ENCODE data around the gene BPIFB1. TPM values are rescaled to one million over a fixed set of nuclear protein-coding genes. Genes with fewer than 3 reads are reported as not detected.

BPIFB1 gene
- total and polyA plus RNA-seq, 2 experiments from 2014 or later = not detected

DNA sequence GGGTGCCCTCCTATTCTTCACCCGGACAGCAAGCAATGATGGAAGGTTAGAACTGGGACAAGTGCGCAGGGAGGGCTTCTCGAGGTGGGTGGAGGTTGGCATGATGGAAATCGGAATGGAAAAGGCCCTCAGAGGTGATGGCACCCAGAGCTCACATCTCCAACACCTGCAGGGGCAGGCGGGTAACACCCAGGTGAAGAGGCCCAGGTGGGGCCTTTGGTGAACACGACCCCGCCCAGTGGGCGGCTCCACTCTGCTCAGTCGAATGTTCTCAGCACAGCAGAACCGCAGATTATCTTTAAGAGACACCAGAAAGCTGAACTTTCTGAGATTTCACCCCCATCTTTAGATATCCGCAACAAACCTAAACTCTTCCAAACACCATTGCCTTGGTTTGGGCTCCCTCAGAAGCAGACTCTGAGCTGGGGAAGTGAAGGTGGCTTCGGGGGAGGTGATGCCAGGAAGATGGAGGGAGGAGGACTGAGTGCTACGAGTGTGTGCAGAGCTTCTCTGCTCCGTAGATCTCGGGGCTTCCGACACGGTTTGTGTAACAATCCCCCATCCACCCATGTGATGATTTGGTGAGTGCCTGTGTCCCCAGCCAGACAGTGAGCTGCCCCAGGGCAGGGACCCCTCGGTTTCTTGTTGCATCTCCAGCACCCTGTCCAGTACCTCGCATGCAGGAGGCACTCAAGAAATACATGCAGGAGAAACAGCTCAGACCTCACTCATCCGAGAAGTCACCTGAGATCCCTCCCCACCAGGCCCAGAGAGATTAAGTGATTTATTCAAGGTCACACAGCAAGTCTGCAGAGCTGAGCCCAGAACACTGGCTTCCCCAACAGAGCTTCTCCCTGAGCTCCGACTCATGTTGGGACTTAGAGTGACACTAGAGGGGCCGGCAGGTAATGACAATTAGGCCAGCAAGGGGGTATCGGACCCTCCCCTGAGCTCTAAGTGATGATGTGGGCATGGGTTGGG, 45.4 kb downstream of the BPIFB1 start:
- H3K27me3 ChIP-seq (replicated peaks; ENCODE audit: insufficient read depth) = peaks cover 57% of the 10 kb centered on the region
- no peak overlapping the region for H2AFZ ChIP-seq
- H3K27ac ChIP-seq = no peak overlapping the region
- in situ Hi-C loops (cut with MboI) = no loop called here
- no peak overlapping the region for H3K4me3 ChIP-seq
- H4K20me1 ChIP-seq (ENCODE audit: insufficient read depth) = no peaks in the 10 kb centered on the region
- DNase-seq = no peak
- no peaks in the 10 kb centered on the region for H3K79me2 ChIP-seq (ENCODE audit: insufficient read depth)
- no peak overlapping the region for H3K4me2 ChIP-seq (ENCODE audit: unreplicated experiment)
- no peaks in the 10 kb centered on the region for H3K36me3 ChIP-seq (ENCODE audit: low read depth)
- TF ChIP-seq EZH2phosphoT487 (IDR thresholded peaks at IDR 0.05; ENCODE audit: insufficient read depth, low read depth) (no peak), EZH2 (IDR thresholded peaks at IDR 0.05; ENCODE audit: insufficient read depth, poor library complexity, severe bottlenecking) (no peak)
- H3K4me1 ChIP-seq (ENCODE audit: insufficient read depth) = no peaks in the 10 kb centered on the region
- WGBS, 2 experiments (ENCODE audit: low coverage in 1 of 2, low lambda C conversion rate in 2 of 2, missing lambda C conversion rate in 2 of 2) = 44 to 47% methylated on average over 22 to 23 of the region's 23 CpGs
- H3F3A ChIP-seq (ENCODE audit: insufficient read depth) = no peaks in the 10 kb centered on the region
- no peaks in the 10 kb centered on the region for H3K9me2 ChIP-seq (ENCODE audit: insufficient read depth)
- no peaks in the 10 kb centered on the region for H3K9me3 ChIP-seq (ENCODE audit: low read depth)
- H3K9ac ChIP-seq = no peak overlapping the region

DNA sequence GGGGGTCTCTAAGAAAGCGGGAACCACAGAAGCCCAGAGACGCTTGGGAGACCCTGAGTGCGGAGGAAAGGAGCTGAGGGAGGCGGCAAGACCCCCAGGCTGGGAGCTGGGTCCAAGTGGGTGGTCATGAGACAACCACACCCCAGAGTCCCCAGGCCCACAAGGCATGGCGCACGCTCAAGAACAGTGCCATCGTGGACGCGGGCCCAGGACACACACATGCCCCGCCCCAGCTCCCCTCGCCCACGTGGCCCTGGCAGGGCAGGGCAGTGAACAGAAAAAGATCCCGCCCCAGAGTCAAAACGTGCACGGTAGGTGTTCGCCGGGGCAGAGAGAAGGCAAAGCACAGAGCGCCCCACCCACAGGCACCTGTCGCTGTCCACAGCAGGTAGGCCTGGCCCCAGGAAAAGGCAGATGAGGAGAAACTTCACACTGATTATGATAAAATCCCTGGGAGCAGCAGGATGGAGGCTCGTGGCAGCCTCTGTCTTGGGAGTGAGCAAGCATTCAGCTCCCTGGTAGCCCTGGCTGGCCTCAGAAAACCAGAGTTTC, 50.0 kb downstream of the BPIFB1 start:
- no peak overlapping the region for H2AFZ ChIP-seq
- H4K20me1 ChIP-seq (ENCODE audit: insufficient read depth) = no peaks in the 10 kb centered on the region
- DNase-seq = no peak
- 55 to 57% methylated on average over 13 to 20 of the region's 20 CpGs for WGBS, 2 experiments (ENCODE audit: low coverage in 1 of 2, low lambda C conversion rate in 2 of 2, missing lambda C conversion rate in 2 of 2)
- H3K9me3 ChIP-seq (ENCODE audit: low read depth) = no peaks in the 10 kb centered on the region
- TF ChIP-seq EZH2phosphoT487 (IDR thresholded peaks at IDR 0.05; ENCODE audit: insufficient read depth, low read depth) (no peak), EZH2 (IDR thresholded peaks at IDR 0.05; ENCODE audit: insufficient read depth, poor library complexity, severe bottlenecking) (no peak)
- no peaks in the 10 kb centered on the region for H3K9me2 ChIP-seq (ENCODE audit: insufficient read depth)
- H3K79me2 ChIP-seq (ENCODE audit: insufficient read depth) = no peaks in the 10 kb centered on the region
- H3K9ac ChIP-seq = no peak overlapping the region
- no peaks in the 10 kb centered on the region for H3K36me3 ChIP-seq (ENCODE audit: low read depth)
- no peaks in the 10 kb centered on the region for H3K4me1 ChIP-seq (ENCODE audit: insufficient read depth)
- no peak overlapping the region for H3K4me3 ChIP-seq
- in situ Hi-C loops (cut with MboI) = no loop called here
- H3K27me3 ChIP-seq (replicated peaks; ENCODE audit: insufficient read depth) = peaks cover 50% of the 10 kb centered on the region
- H3K27ac ChIP-seq = no peak overlapping the region
- H3F3A ChIP-seq (ENCODE audit: insufficient read depth) = no peaks in the 10 kb centered on the region
- H3K4me2 ChIP-seq (ENCODE audit: unreplicated experiment) = no peak overlapping the region

DNA sequence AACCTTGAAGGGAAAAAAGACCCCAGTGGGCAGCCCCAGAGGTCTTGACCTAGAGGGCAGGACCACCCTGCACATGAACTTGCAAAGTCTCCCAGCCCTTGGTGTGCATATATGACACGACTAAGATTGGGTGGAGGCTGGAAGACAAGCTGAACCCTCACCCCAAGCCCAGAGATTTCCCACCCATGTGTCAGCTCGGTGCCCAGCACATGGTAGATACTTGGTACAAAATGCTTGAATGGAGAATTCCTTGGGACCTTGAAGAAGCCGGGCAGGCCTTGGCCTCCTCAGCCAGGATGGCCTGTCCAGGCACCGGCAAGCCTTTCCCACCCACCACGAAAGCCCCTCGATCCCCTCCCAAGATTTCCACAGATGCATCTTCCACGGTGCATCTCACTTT, 50.6 kb downstream of the BPIFB1 start:
- H3K27ac ChIP-seq = no peak overlapping the region
- no peak for TF ChIP-seq EZH2phosphoT487 (IDR thresholded peaks at IDR 0.05; ENCODE audit: insufficient read depth, low read depth)
- TF ChIP-seq EZH2 (IDR thresholded peaks at IDR 0.05; ENCODE audit: insufficient read depth, poor library complexity, severe bottlenecking) = no peak
- in situ Hi-C loops (cut with MboI) = no loop called here
- no peaks in the 10 kb centered on the region for H3K79me2 ChIP-seq (ENCODE audit: insufficient read depth)
- 54 to 57% methylated on average over 7 of the region's 7 CpGs for WGBS, 2 experiments (ENCODE audit: low coverage in 1 of 2, low lambda C conversion rate in 2 of 2, missing lambda C conversion rate in 2 of 2)
- no peak overlapping the region for H2AFZ ChIP-seq
- H3F3A ChIP-seq (ENCODE audit: insufficient read depth) = no peaks in the 10 kb centered on the region
- no peak overlapping the region for H3K9ac ChIP-seq
- H3K4me3 ChIP-seq = no peak overlapping the region
- H3K9me3 ChIP-seq (ENCODE audit: low read depth) = no peaks in the 10 kb centered on the region
- no peaks in the 10 kb centered on the region for H3K36me3 ChIP-seq (ENCODE audit: low read depth)
- H3K27me3 ChIP-seq (replicated peaks; ENCODE audit: insufficient read depth) = peaks cover 44% of the 10 kb centered on the region
- no peak overlapping the region for H3K4me2 ChIP-seq (ENCODE audit: unreplicated experiment)
- DNase-seq = no peak
- H3K9me2 ChIP-seq (ENCODE audit: insufficient read depth) = no peaks in the 10 kb centered on the region
- no peaks in the 10 kb centered on the region for H4K20me1 ChIP-seq (ENCODE audit: insufficient read depth)
- no peaks in the 10 kb centered on the region for H3K4me1 ChIP-seq (ENCODE audit: insufficient read depth)

DNA sequence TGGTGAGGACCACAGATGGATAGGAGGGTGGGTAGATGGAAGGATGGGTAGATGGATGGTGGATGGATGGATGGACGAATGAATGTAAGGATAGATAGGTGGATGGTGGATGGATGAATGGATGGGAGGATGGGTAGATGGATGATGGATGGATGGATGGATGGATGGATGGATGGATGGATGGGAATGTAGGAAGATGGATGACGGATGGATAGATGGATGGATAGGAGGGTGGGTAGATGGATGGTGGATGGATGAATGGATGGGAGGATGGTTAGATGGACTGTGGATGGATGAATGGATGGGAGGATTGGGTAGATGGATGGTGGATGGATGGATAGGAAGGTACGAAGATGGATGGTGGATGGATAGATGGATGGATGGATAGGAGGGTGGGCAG, 51.1 kb downstream of the BPIFB1 start:
- Histone ChIP-seq H3K27me3 (replicated peaks; ENCODE audit: insufficient read depth) (peaks cover 39% of the 10 kb centered on the region), H2AFZ (no peak overlapping the region)
- 69 to 83% methylated on average over 3 of the region's 3 CpGs for WGBS, 2 experiments (ENCODE audit: low coverage in 1 of 2, low lambda C conversion rate in 2 of 2, missing lambda C conversion rate in 2 of 2)

More for the DNA sequence above, 51.1 kb downstream of the BPIFB1 start:
- no peaks in the 10 kb centered on the region for H3F3A ChIP-seq (ENCODE audit: insufficient read depth)
- no peaks in the 10 kb centered on the region for H3K4me1 ChIP-seq (ENCODE audit: insufficient read depth)
- H3K36me3 ChIP-seq (ENCODE audit: low read depth) = no peaks in the 10 kb centered on the region
- in situ Hi-C loops (cut with MboI) = no loop called here
- H3K27ac ChIP-seq = no peak overlapping the region
- no peak overlapping the region for H3K4me2 ChIP-seq (ENCODE audit: unreplicated experiment)
- no peaks in the 10 kb centered on the region for H4K20me1 ChIP-seq (ENCODE audit: insufficient read depth)
- no peaks in the 10 kb centered on the region for H3K9me2 ChIP-seq (ENCODE audit: insufficient read depth)
- no peaks in the 10 kb centered on the region for H3K9me3 ChIP-seq (ENCODE audit: low read depth)
- no peak for TF ChIP-seq EZH2phosphoT487 (IDR thresholded peaks at IDR 0.05; ENCODE audit: insufficient read depth, low read depth)
- no peak for TF ChIP-seq EZH2 (IDR thresholded peaks at IDR 0.05; ENCODE audit: insufficient read depth, poor library complexity, severe bottlenecking)
- H3K4me3 ChIP-seq = no peak overlapping the region
- H3K79me2 ChIP-seq (ENCODE audit: insufficient read depth) = no peaks in the 10 kb centered on the region
- no peak for DNase-seq
- H3K9ac ChIP-seq = no peak overlapping the region
